Astrocyte (in vitro differentiated cells and primary cell): ENCODE measurements around the gene LRRC4C. TPM values are rescaled to one million over a fixed set of nuclear protein-coding genes. Genes with fewer than 3 reads are reported as not detected.

Experiments used
- DNase-seq: peaks from one replicate; pipeline ENCODE4 v3.0.0-alpha.2; 2010; ENCODE audit warnings: low read depth
- FAIRE-seq: peaks from 2 replicates; lab custom pipeline; 2011; peaks lifted over from hg19 to GRCh38; lab: Jason Lieb, UNC
- H2AFZ ChIP-seq: 2 replicates; pipeline ENCODE4 v1.6.0; 2012; ENCODE audit warnings: low read depth, low read length, inconsistent platforms
- H3K27ac ChIP-seq: 2 replicates; pipeline ENCODE4 v1.5.1; 2011; ENCODE audit warnings: low read depth, low read length, inconsistent platforms
- H3K27me3 ChIP-seq: 2 replicates; pipeline ENCODE4 v1.6.0; 2011; ENCODE audit warnings: low read length, inconsistent platforms; ENCODE audit not compliant: insufficient read depth
- H3K36me3 ChIP-seq: 2 replicates; pipeline ENCODE4 v1.5.1; 2011; ENCODE audit warnings: low read length, inconsistent platforms; ENCODE audit not compliant: insufficient read depth
- H3K4me1 ChIP-seq: 2 replicates; pipeline ENCODE4 v1.5.1; 2011; ENCODE audit warnings: low read length, inconsistent platforms; ENCODE audit not compliant: insufficient read depth
- H3K4me2 ChIP-seq: 2 replicates; pipeline ENCODE4 v1.6.0; 2012; ENCODE audit warnings: low read length, inconsistent platforms
- H3K4me3 ChIP-seq: 2 replicates; pipeline ENCODE4 v1.5.1; 2011; ENCODE audit warnings: low read depth, mild to moderate bottlenecking, low read length, inconsistent platforms; ENCODE audit not compliant: insufficient read depth
- H3K79me2 ChIP-seq: 2 replicates; pipeline ENCODE4 v1.6.0; 2012; ENCODE audit warnings: mild to moderate bottlenecking, low read length, inconsistent platforms; ENCODE audit not compliant: insufficient read depth
- H3K9ac ChIP-seq: 2 replicates; pipeline ENCODE4 v1.6.0; 2012; ENCODE audit warnings: mild to moderate bottlenecking, low read length, inconsistent platforms
- H3K9me3 ChIP-seq: 2 replicates; pipeline ENCODE4 v1.5.1; 2012; ENCODE audit warnings: low read depth, mild to moderate bottlenecking, low read length, inconsistent platforms; ENCODE audit not compliant: insufficient read depth
- H4K20me1 ChIP-seq: 2 replicates; pipeline ENCODE4 v1.6.0; 2012; ENCODE audit warnings: low read length, inconsistent platforms; ENCODE audit not compliant: insufficient read depth
- H3K27ac Mint-ChIP-seq: one replicate; pipeline ENCODE4 v1.8.0; 2021; ENCODE audit warnings: mild to moderate bottlenecking, mixed read lengths; ENCODE audit not compliant: unreplicated experiment
- H3K27me3 Mint-ChIP-seq: one replicate; pipeline ENCODE4 v1.8.0; 2021; ENCODE audit warnings: low read depth, mixed read lengths; ENCODE audit not compliant: unreplicated experiment
- H3K36me3 Mint-ChIP-seq: one replicate; pipeline ENCODE4 v1.8.0; 2021; ENCODE audit warnings: low read depth, mixed read lengths; ENCODE audit not compliant: unreplicated experiment
- H3K4me1 Mint-ChIP-seq: one replicate; pipeline ENCODE4 v1.8.0; 2021; ENCODE audit warnings: low read depth, mixed read lengths; ENCODE audit not compliant: unreplicated experiment
- H3K4me3 Mint-ChIP-seq: one replicate; pipeline ENCODE4 v1.8.0; 2021; ENCODE audit warnings: mild to moderate bottlenecking, moderate library complexity, mixed read lengths; ENCODE audit not compliant: unreplicated experiment
- H3K9me3 Mint-ChIP-seq: one replicate; pipeline ENCODE4 v1.8.0; 2021; ENCODE audit warnings: mild to moderate bottlenecking, mixed read lengths; ENCODE audit not compliant: unreplicated experiment
- CTCF ChIP-seq: IDR thresholded peaks from 2 replicates; pipeline ENCODE4 v1.5.1; 2011; ENCODE audit warnings: low read depth, mild to moderate bottlenecking, inconsistent platforms, low read length, moderate library complexity; ENCODE audit not compliant: insufficient read depth
- EZH2 ChIP-seq: IDR thresholded peaks from 2 replicates; pipeline ENCODE4 v1.6.1; 2012; ENCODE audit warnings: mild to moderate bottlenecking, low read length, inconsistent platforms; ENCODE audit not compliant: insufficient read depth
- total RNA-seq: library from RNA; stranded (reverse); gene quantifications from 2 replicates; pipeline ENCODE4 v1.2.1, GENCODE V29; 2021

The LRRC4C gene
- total RNA-seq, 1 donor from 2014 or later: 9.0 TPM

- Histone ChIP-seq H3K4me2 (no peak overlapping the region), H3K4me1 (no peaks in the 10 kb centered on the region), H3K27ac (no peak overlapping the region), H3K27me3 (no peaks in the 10 kb centered on the region), H4K20me1 (no peaks in the 10 kb centered on the region), H3K4me3 (no peak overlapping the region), H3K79me2 (no peaks in the 10 kb centered on the region), H3K9me3 (no peaks in the 10 kb centered on the region), H3K36me3 (no peaks in the 10 kb centered on the region), H3K9ac (no peak overlapping the region), H2AFZ (no peak overlapping the region)
- H3K4me3 Mint-ChIP-seq: no peak overlapping the region
- DNase-seq (no peak), FAIRE-seq (no peak)
- no peak overlapping the region for H3K27ac Mint-ChIP-seq
- no peaks in the 10 kb centered on the region for H3K36me3 Mint-ChIP-seq
- no peaks in the 10 kb centered on the region for H3K4me1 Mint-ChIP-seq
- H3K27me3 Mint-ChIP-seq: no peaks in the 10 kb centered on the region
- H3K9me3 Mint-ChIP-seq: no peaks in the 10 kb centered on the region
- TF ChIP-seq CTCF (no peak), EZH2 (no peak)
These were observed 233.4 kb downstream of the LRRC4C start for GRCh38 chr11:41225856-41226633.

GRCh38 chr11:41222236-41222635 lies 237.2 kb downstream of the LRRC4C start:
- no peak overlapping the region for H3K27ac ChIP-seq
- H3K9me3 ChIP-seq: no peaks in the 10 kb centered on the region
- no peaks in the 10 kb centered on the region for H3K27me3 ChIP-seq
- H3K9ac ChIP-seq: no peak overlapping the region
- no peak overlapping the region for H3K27ac Mint-ChIP-seq
- H3K9me3 Mint-ChIP-seq: no peaks in the 10 kb centered on the region
- FAIRE-seq (no peak), DNase-seq (no peak)
- TF ChIP-seq CTCF: no peak
- TF ChIP-seq EZH2: no peak
- no peaks in the 10 kb centered on the region for H3K79me2 ChIP-seq
- no peaks in the 10 kb centered on the region for H3K4me1 Mint-ChIP-seq
- H3K4me2 ChIP-seq: no peak overlapping the region
- H3K27me3 Mint-ChIP-seq: no peaks in the 10 kb centered on the region
- no peaks in the 10 kb centered on the region for H3K4me1 ChIP-seq
- no peak overlapping the region for H2AFZ ChIP-seq
- H3K36me3 ChIP-seq: no peaks in the 10 kb centered on the region
- no peak overlapping the region for H3K4me3 Mint-ChIP-seq
- no peaks in the 10 kb centered on the region for H3K36me3 Mint-ChIP-seq
- no peaks in the 10 kb centered on the region for H4K20me1 ChIP-seq
- H3K4me3 ChIP-seq: no peak overlapping the region

- Histone ChIP-seq H2AFZ (no peak overlapping the region), H3K27ac (no peak overlapping the region), H3K4me3 (no peak overlapping the region), H3K4me1 (no peaks in the 10 kb centered on the region), H3K9ac (no peak overlapping the region), H3K9me3 (no peaks in the 10 kb centered on the region), H3K36me3 (no peaks in the 10 kb centered on the region), H3K4me2 (no peak overlapping the region), H3K27me3 (no peaks in the 10 kb centered on the region), H3K79me2 (no peaks in the 10 kb centered on the region), H4K20me1 (no peaks in the 10 kb centered on the region)
- FAIRE-seq (no peak), DNase-seq (no peak)
- Mint-ChIP-seq H3K36me3 (no peaks in the 10 kb centered on the region), H3K27me3 (no peaks in the 10 kb centered on the region), H3K27ac (no peak overlapping the region), H3K4me3 (no peak overlapping the region), H3K9me3 (no peaks in the 10 kb centered on the region), H3K4me1 (peaks cover 6% of the 10 kb centered on the region)
- no peak for TF ChIP-seq EZH2
- TF ChIP-seq CTCF: no peak
These were observed 253.1 kb downstream of the LRRC4C start for GRCh38 chr11:41206388-41206787.
